ENCODE data around the gene SLAMF8. TPM values are rescaled to one million over a fixed set of nuclear protein-coding genes. Genes with fewer than 3 reads are reported as not detected.

The SLAMF8 gene
- total RNA-seq, 1 experiment from 2014 or later: not detected

GRCh38 chr1:159883134-159883533 lies 56.5 kb downstream of the SLAMF8 start:
- no peak for DNase-seq
- no peak overlapping the region for H3K27ac ChIP-seq
- no peaks in the 10 kb centered on the region for H3K27me3 ChIP-seq
- no peaks in the 10 kb centered on the region; the same call in 1 of the 2 replicates for H3K9me3 ChIP-seq (replicated peaks)
- peaks cover 8% of the 10 kb centered on the region; the same call in 1 of the 2 replicates for H3K4me1 ChIP-seq
- no peak overlapping the region for H3K4me3 ChIP-seq
- H3K36me3 ChIP-seq: no peaks in the 10 kb centered on the region

GRCh38 chr1:159884296-159884695 lies 57.6 kb downstream of the SLAMF8 start:
- Histone ChIP-seq H3K4me1 (peaks cover 8% of the 10 kb centered on the region; the same call in 1 of the 2 replicates), H3K27me3 (no peaks in the 10 kb centered on the region), H3K4me3 (no peak overlapping the region), H3K9me3 (replicated peaks) (no peaks in the 10 kb centered on the region; the same call in 1 of the 2 replicates), H3K27ac (no peak overlapping the region), H3K36me3 (no peaks in the 10 kb centered on the region)
- no peak for DNase-seq

Other genes starting within 250 kb of the SLAMF8 start
- not detected in 2 replicates for gene APCS, start 239.0 kb upstream of the SLAMF8 start, total RNA-seq (2014; rRNA removed; shearing (Covaris generic))
- gene CRP, start 112.3 kb upstream of the SLAMF8 start, total RNA-seq (2014; rRNA removed; shearing (Covaris generic)): not detected in 2 replicates
- not detected in 2 replicates for gene DUSP23, start 45.9 kb upstream of the SLAMF8 start, total RNA-seq (2014; rRNA removed; shearing (Covaris generic))
- gene FCRL6, start 24.5 kb upstream of the SLAMF8 start, total RNA-seq (2014; rRNA removed; shearing (Covaris generic)): not detected in 2 replicates
- not detected in 2 replicates for gene VSIG8, start 35.8 kb downstream of the SLAMF8 start, total RNA-seq (2014; rRNA removed; shearing (Covaris generic))
- 0.41 and 0.42 TPM in 2 replicates for gene CFAP45, start 73.3 kb downstream of the SLAMF8 start, total RNA-seq (2014; rRNA removed; shearing (Covaris generic))
- 82.6 and 85.4 TPM in 2 replicates for gene TAGLN2, start 98.6 kb downstream of the SLAMF8 start, total RNA-seq (2014; rRNA removed; shearing (Covaris generic))
- 0.06 and 0.08 TPM in 2 replicates for gene IGSF9, start 118.7 kb downstream of the SLAMF8 start, total RNA-seq (2014; rRNA removed; shearing (Covaris generic))
- not detected in 2 replicates for gene SLAMF9, start 127.4 kb downstream of the SLAMF8 start, total RNA-seq (2014; rRNA removed; shearing (Covaris generic))
- 5.0 and 6.3 TPM in 2 replicates for gene PIGM, start 205.1 kb downstream of the SLAMF8 start, total RNA-seq (2014; rRNA removed; shearing (Covaris generic))
- 0.14 TPM in 1 of 2 replicates, not detected in the other for gene KCNJ10, start 243.3 kb downstream of the SLAMF8 start, total RNA-seq (2014; rRNA removed; shearing (Covaris generic))